Medulla oblongata (tissue), 1 donor: ENCODE results near the gene SLC37A4.
"Not testable (repeated sequence)": the region's sequence is repeated elsewhere in the genome, so short reads cannot be mapped to it uniquely, and the experiment has no call there.

ENCODE experiments used
- DNase-seq: peaks from one replicate; pipeline ENCODE4 v3.0.0-alpha.2; 2015; ENCODE audit errors: extremely low spot score

SLC37A4 gene

GRCh38 chr11:119030329-119031047, at the start of gene SLC37A4:
TSS of gene SLC37A4 (minus strand) at chr11:119030877.
- peak; percentile 98 for DNase-seq

DNA sequence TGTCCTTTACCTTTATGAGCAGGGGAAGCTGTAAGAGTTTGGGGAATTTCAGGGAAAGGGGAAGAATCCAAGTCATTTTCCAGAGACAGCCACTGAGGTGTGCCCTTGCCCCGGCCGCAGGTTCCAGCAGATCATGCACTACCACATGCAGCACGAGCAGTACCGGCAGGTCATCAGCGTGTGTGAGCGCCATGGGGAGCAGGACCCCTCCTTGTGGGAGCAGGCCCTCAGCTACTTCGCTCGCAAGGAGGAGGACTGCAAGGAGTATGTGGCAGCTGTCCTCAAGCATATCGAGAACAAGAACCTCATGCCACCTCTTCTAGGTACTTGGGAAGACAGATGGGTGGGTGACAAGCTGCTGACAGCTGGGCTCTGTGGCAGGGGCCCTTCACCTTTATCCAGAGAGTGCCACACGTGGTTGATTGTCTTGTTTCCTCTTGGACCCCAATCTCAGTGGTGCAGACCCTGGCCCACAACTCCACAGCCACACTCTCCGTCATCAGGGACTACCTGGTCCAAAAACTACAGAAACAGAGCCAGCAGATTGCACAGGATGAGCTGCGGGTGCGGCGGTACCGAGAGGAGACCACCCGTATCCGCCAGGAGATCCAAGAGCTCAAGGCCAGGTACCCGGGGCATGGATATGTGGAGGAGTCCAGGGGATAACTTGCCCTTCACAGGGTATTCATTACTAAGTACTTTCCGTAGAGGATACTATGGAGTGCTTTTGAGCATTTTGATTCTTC, 48.2 kb upstream of the SLC37A4 start:
- no peak for DNase-seq

DNA sequence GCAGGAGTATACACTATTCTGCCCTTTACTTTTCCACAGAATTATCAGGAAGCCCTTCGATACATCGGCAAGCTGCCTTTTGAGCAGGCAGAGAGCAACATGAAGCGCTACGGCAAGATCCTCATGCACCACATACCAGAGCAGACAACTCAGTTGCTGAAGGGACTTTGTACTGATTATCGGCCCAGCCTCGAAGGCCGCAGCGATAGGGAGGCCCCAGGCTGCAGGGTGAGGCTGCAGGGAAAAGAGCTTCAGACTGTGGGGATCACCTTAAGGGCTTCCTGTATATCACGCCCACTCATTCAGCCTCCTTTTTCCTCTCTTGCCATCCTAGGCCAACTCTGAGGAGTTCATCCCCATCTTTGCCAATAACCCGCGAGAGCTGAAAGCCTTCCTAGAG, 47.2 kb upstream of the SLC37A4 start:
- DNase-seq = no peak

GRCh38 chr11:119067371-119068222, 36.9 kb upstream of the SLC37A4 start, which contains the start of gene VPS11:
TSS of gene VPS11 (plus strand) at chr11:119067818. CDS start at chr11:119067824, 6 bp downstream.
- DNase-seq = peak; percentile 97

- no peak for DNase-seq
These were observed 34.7 kb upstream of the SLC37A4 start for GRCh38 chr11:119065369-119065768.

GRCh38 chr11:119062779-119063178, 32.1 kb upstream of the SLC37A4 start:
- DNase-seq = no peak

- DNase-seq = no peak
These were observed 30.6 kb upstream of the SLC37A4 start for GRCh38 chr11:119061256-119061655.

DNA sequence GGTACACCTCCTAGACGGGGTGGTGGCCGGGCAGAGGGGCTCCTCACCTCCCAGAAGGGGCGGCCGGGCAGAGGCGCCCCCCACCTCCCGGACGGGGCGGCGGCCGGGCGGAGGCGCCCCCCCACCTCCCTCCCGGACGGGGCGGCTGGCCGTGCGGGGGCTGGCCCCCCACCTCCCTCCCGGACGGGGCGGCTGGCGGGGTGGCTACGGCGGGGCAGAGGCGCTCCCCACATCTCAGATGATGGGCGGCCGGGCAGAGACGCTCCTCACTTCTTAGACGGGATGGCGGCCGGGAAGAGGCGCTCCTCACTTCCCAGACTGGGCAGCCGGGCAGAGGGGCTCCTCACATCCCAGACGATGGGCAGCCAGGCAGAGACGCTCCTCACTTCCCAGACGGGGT, 28.5 kb upstream of the SLC37A4 start:
- DNase-seq = not testable (repeated sequence)

GRCh38 chr11:119057000-119057769, 26.5 kb upstream of the SLC37A4 start, which contains the start of gene HYOU1:
TSS of gene HYOU1 (minus strand) at chr11:119057205. CDS start at chr11:119056160, 1,045 bp downstream.
- peak; percentile 97 for DNase-seq

DNA sequence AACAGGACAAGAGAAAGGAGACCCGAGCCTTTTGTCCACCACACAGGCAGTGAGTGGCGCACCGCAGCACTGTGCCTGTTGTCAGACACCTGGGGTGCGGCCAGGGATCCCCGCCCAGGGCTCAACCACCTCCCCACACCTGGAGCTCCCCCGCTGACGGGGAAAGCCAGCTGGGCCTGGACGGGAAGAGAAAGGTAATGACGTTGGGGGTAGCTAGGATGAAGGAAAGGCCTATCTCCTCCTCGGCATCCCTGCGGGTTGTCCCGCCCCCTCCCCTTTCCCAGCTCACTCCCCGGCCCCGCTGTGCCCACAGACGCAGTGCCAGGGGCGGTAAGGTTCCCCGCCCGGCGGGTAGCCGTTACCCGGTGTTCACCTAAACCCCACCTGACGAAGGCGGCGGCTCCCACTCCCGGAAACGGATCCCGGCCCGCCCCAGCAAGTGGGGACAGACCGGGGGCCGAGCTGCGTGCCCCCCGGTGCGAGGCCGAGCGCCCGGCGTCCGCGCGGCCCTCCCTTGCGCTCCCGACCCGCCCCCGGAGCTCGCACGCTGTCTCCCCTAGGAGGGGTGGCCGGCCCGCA, 25.8 kb upstream of the SLC37A4 start:
- no peak for DNase-seq

GRCh38 chr11:119055901-119056300, 25.2 kb upstream of the SLC37A4 start:
- peak; percentile 21 for DNase-seq

- DNase-seq = no peak
These were observed 23.7 kb upstream of the SLC37A4 start for GRCh38 chr11:119054418-119054817.

DNA sequence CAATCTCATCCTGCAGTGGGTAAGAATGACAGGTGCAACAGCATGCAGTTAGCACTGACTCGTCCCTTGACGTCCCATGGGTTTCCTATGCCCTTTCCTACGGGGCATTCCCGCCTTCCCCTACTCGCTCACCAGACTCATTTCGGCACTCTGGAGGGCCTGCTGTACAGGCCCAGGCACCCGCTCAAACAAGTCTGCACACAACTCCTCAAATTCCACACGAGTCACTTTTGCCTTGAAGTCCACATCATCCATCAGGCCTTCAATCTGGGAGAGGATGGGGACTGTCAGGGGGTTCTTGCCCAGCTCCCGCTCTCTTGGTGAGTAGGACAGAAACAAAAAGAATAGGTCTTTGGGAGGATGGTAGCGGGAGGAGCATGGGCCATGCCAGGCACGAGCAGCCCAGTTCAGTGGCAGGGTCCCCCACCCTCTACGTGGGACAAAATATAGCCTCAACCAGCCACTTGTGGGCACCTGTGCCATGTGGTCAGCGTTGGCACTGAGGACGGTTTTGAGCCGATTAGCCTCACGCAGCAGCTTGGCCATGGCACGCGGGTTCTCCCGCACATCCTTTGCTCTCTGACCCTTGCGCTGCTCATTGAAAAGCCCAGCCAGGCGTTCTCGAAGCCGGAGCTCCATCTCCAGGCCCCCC, 21.6 kb upstream of the SLC37A4 start:
- no peak for DNase-seq

DNA sequence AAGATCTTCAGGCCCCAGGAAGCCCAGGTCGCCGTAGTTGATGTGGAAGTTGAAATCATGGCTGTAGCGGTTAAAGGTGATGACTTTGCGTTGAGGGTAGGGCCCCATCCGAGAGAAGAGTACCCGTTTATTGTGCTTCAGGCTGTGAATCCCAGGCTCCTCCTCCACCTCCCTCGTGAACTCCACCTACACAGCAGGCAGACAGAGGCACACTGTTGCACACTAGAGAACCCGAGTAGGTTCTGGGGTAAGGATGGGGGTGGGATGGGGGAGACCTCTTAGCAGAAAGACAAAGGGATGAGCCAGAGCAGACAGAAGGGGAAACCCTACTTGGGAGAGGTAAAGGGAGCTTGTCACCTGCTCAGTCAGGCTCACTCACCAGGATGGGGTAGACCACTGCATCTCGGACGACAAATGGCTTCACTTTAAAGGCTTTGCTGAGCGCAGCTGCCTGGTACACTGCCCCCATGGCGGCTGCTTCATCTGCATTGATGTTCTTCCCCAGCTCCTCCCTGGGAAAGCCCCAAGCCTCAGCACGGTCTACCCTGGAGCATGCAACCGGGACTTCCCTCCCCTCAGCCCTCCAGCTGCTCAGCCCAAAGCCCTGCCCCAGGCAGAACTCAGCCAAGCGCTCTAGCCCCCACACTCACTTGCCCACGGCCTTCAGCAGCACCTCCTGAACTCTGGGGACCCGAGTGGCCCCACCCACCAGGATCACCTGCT, 20.9 kb upstream of the SLC37A4 start:
- DNase-seq = no peak

DNA sequence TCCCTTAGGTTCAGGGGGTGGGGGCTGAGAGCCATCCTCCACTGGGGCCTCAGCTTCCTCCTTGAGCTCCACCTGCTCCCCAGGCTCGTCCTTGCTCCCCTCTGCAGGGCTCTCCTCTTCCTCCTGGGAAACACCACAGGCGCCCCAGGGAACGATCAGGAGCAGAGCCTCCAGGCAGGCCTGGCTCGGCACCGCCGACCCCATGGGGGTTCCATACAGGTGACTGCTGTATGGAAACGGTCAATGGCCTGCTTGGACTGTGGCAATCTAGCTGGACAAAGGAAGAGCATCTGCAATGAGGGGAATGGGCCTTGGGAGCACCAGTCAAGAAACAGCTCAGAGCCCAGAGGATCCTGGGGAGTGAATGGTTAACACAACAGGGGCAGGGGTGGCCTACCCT, 18.4 kb upstream of the SLC37A4 start:
- no peak for DNase-seq

DNA sequence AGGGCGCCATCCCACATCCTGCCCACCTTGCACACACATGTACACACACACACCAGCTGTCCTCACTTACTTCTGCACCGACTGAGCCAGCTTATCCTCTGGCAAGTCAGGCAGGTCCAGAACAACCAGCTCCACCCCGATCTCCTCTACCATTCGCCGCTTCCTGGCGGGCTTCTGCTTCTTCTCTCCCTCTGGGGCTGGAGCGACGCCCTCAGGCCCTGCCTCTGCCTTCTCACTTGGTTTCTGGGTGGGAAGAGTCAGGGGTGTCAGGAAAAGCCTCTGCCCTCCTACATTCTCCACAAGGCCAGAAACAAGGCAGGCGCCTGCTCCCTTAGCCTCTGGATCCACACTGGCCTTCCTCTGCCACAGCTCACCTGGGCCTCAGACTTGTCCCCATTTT, 18.0 kb upstream of the SLC37A4 start:
- DNase-seq = no peak

DNA sequence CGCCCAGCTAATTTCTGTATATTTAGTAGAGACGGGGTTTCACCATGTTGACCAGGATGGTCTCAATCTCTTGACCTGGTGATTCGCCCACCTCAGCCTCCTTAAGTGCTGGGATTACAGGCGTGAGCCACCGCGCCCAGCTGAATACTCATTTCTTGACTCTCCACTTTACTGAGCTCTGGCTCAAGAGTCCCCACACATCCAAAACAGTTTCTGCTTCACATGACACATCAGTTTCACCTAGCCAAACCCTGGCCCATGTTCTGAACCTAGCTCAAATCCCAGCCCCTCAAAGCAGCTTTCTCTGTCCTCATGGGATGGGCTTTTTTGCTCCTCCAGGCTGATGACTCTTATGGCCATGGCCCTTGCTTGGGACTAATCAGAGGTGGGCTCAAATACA, 16.5 kb upstream of the SLC37A4 start:
- no peak for DNase-seq

GRCh38 chr11:119046489-119046888, 15.8 kb upstream of the SLC37A4 start:
- DNase-seq = no peak

GRCh38 chr11:119044708-119045107, 14.0 kb upstream of the SLC37A4 start:
- DNase-seq = no peak

DNA sequence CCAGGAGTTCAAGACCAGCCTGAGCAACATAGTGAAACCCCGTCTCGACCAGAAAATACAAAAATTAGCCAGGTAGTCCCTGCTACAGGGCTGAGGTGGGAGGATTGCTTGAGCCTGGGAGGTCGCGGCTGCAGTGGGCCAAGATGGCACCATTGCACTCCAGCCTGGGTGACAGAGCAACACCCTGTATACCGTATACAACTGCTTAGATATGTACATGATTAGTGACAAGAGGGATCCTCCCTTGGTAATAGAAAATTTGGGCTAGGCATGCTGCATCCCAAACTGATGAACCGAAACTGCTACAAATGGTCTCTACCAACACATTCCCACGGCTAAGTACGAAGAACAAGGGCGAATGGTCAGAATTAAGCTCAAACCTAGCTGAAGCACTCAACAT, 12.2 kb upstream of the SLC37A4 start:
- no peak for DNase-seq
